ENCODE data around the gene DRC7.

The DRC7 gene

DNA sequence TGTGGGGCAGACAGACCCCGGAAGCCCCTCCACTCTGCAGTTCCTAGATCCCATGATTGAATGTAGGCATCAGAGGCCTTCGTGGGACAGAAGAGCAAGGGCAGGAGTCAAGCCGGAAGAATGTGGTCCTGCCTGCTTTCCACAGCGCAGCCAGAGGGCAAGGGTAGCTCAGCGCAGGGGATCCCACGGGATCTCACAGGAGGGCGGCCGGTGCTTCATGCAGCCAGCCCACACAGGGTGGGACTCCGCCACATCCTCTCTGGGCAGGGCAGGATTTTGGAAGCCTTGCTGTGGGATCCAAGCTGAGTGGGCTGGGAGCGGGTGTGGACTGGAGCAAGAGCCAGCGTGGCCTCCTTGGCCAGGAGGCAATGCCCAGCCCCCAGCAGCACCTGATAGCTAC, 54.0 kb downstream of the DRC7 start:
- no peak overlapping the region for H3K27ac ChIP-seq (ENCODE audit: low read depth, low read length)
- no peaks in the 10 kb centered on the region for H3K9me3 ChIP-seq (ENCODE audit: control insufficient read depth, insufficient read depth, low read depth, low read length)
- no peak overlapping the region for H3K4me3 ChIP-seq (ENCODE audit: low read depth, low read length)
- no peaks in the 10 kb centered on the region; the same call in 1 of the 2 replicates for H3K4me1 ChIP-seq (ENCODE audit: control insufficient read depth, insufficient read depth, low read length)
- H3K36me3 ChIP-seq (ENCODE audit: control insufficient read depth, insufficient read depth, low read length), result peaks cover 45% of the 10 kb centered on the region
- H3K9ac ChIP-seq (ENCODE audit: low read length), result no peak overlapping the region
- H3K27me3 ChIP-seq (ENCODE audit: control insufficient read depth, insufficient read depth, low read length), result no peaks in the 10 kb centered on the region

DNA sequence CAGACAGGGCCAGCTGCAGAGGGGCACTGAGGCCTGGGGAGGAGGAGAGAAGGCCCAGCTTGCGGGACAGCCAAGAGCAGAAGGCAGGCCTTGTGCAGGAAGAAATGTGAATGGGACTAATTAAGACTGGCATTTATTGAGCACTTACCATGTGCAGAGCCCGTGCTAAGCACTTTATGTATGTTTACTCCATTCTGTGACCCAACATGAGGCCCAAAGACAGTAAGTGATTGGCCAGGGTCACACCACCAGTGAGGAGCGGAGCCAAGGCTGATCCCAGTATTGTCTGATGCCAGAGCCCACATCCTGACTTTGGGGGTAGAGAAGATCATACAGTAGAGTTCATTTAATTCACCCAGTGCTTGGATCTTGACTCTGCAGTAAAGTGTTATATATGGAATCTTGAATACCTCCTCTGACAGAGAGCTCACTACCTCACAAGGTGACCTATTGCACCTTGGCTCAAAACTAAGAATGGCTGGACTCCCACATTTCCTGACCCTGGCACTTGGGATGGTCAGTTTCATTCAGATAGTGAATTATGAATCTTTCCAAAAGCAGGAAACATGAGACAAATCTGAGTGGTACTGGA, 54.6 kb downstream of the DRC7 start:
- peaks cover 47% of the 10 kb centered on the region for H3K36me3 ChIP-seq (ENCODE audit: control insufficient read depth, insufficient read depth, low read length)
- H3K4me3 ChIP-seq (ENCODE audit: low read depth, low read length), result no peak overlapping the region
- no peak overlapping the region for H3K27ac ChIP-seq (ENCODE audit: low read depth, low read length)
- no peaks in the 10 kb centered on the region; the same call in 1 of the 2 replicates for H3K4me1 ChIP-seq (ENCODE audit: control insufficient read depth, insufficient read depth, low read length)
- no peaks in the 10 kb centered on the region for H3K27me3 ChIP-seq (ENCODE audit: control insufficient read depth, insufficient read depth, low read length)
- no peaks in the 10 kb centered on the region for H3K9me3 ChIP-seq (ENCODE audit: control insufficient read depth, insufficient read depth, low read depth, low read length)
- no peak overlapping the region for H3K9ac ChIP-seq (ENCODE audit: low read length)

DNA sequence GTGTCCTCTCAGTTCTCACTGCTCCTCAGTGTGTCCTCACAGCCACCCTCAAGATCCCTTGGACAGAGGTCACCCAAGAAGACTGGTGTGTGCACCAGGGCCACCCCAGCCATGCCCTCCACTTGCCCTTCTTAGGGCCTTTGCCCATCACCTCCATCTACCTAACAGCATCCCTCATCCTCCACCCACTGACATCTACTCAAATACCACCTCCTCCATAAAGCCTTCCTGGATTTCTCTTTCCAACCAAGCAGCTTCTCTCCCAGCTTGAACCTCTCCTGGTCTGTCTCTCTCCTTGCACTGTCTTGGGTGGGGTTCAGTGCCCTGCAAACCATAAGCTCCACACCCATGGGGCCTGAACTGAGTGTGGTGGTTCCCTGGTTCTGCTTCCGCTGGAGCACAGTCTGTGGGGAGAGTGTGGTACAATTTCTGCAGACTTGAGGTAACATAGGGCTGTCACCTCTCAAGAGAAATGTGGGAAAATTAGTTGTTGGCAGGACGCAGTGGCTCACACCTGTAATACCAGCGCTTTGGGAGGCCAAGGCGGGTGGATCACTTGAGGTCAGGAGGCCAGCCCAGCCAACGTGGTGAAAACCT, 55.3 kb downstream of the DRC7 start:
- Histone ChIP-seq H3K36me3 (ENCODE audit: control insufficient read depth, insufficient read depth, low read length) (peaks cover 47% of the 10 kb centered on the region), H3K4me3 (ENCODE audit: low read depth, low read length) (no peak overlapping the region), H3K4me1 (ENCODE audit: control insufficient read depth, insufficient read depth, low read length) (no peaks in the 10 kb centered on the region; the same call in 1 of the 2 replicates), H3K27ac (ENCODE audit: low read depth, low read length) (no peak overlapping the region), H3K9me3 (ENCODE audit: control insufficient read depth, insufficient read depth, low read depth, low read length) (no peaks in the 10 kb centered on the region), H3K9ac (ENCODE audit: low read length) (no peak overlapping the region), H3K27me3 (ENCODE audit: control insufficient read depth, insufficient read depth, low read length) (no peaks in the 10 kb centered on the region)

DNA sequence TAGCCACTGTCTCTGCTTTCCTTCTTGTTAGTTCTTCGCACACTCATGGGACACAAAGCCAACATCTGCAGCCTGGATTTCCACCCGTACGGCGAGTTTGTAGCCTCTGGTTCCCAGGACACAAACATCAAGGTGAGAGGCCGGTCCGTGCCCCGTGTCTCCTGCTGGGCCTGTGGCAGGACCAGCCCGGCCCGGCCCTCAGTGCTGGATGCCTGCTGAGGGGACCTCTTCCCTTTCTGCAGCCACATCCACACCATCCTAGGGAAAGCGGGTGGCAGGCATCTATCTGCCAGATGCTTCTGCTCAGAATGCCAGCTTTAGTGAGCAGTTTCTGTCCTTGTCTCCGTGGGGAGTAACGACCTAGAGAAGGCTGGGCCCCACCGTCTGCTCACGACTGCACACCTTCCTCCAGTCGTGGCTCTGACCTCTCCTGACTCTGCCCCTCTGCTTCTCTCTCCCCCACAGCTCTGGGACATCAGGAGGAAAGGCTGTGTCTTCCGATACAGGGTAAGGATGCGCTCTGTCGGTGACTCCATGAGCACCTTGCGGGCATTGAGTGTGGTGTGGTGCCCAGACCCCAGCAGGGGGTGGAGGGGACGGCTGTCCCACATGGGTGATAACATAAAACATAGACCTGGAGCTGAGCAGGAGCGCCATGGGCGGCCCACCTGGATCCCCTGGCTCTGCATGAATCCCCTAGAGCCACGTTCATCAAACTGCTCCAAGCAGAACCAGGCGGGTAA, 56.4 kb downstream of the DRC7 start:
- no peak overlapping the region for H3K27ac ChIP-seq (ENCODE audit: low read depth, low read length)

DNA sequence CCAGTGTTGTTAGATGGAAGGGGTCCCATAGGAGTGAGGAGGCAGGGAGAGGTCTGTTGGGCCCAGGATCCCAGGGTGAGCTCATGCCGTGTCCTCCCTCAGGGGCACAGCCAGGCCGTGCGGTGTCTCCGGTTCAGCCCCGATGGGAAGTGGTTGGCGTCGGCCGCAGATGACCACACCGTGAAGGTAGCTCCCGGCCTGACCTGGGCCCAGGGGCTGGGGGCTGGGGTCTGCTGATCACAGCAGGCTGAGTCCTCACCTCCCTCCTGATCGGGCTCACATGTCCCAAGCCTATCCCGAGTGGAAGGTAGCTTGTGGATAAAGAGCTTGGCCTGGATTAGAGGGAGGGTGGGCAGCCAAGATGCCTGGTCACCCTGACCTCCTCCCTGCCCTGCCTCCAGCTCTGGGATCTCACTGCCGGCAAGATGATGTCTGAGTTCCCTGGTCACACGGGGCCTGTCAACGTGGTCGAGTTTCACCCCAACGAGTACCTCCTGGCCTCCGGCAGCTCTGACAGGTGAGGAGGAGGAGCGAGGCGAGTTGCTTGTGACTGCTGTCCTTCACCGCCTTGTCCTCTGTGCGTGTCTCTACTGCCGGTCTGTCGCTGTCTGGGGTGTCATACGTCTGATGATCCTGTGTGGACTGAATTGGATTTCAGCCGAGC, 57.1 kb downstream of the DRC7 start:
- H3K4me1 ChIP-seq (ENCODE audit: control insufficient read depth, insufficient read depth, low read length), result no peaks in the 10 kb centered on the region; the same call in 1 of the 2 replicates
- peaks cover 64% of the 10 kb centered on the region for H3K36me3 ChIP-seq (ENCODE audit: control insufficient read depth, insufficient read depth, low read length)
- no peaks in the 10 kb centered on the region for H3K9me3 ChIP-seq (ENCODE audit: control insufficient read depth, insufficient read depth, low read depth, low read length)
- no peaks in the 10 kb centered on the region for H3K27me3 ChIP-seq (ENCODE audit: control insufficient read depth, insufficient read depth, low read length)
- no peak overlapping the region for H3K27ac ChIP-seq (ENCODE audit: low read depth, low read length)
- H3K9ac ChIP-seq (ENCODE audit: low read length), result no peak overlapping the region
- H3K4me3 ChIP-seq (ENCODE audit: low read depth, low read length), result no peak overlapping the region

More for the DNA sequence above, 56.4 kb downstream of the DRC7 start:
- Histone ChIP-seq H3K27me3 (ENCODE audit: control insufficient read depth, insufficient read depth, low read length) (no peaks in the 10 kb centered on the region), H3K9me3 (ENCODE audit: control insufficient read depth, insufficient read depth, low read depth, low read length) (no peaks in the 10 kb centered on the region), H3K4me3 (ENCODE audit: low read depth, low read length) (no peak overlapping the region), H3K36me3 (ENCODE audit: control insufficient read depth, insufficient read depth, low read length) (peaks cover 57% of the 10 kb centered on the region), H3K9ac (ENCODE audit: low read length) (no peak overlapping the region), H3K4me1 (ENCODE audit: control insufficient read depth, insufficient read depth, low read length) (no peaks in the 10 kb centered on the region; the same call in 1 of the 2 replicates)

DNA sequence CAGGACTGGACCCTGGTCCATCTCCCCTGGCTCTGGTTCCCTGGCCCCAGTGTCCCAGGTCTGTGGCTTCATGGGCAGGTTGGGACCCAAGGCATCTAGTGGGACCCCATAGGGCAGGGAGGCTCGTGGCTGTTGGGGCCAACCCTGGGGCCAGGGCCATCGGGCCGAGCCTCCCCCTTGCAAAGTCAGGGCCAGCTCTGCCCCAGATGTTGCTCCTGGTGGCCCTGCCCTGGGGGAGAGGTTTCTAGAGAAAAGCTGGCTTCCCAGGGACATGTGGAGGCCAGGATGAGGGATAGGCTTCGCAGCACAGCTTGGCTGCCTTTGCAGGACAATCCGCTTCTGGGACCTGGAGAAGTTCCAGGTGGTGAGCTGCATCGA, 57.6 kb downstream of the DRC7 start:
- no peaks in the 10 kb centered on the region for H3K9me3 ChIP-seq (ENCODE audit: control insufficient read depth, insufficient read depth, low read depth, low read length)
- no peak overlapping the region for H3K9ac ChIP-seq (ENCODE audit: low read length)
- no peaks in the 10 kb centered on the region; the same call in 1 of the 2 replicates for H3K4me1 ChIP-seq (ENCODE audit: control insufficient read depth, insufficient read depth, low read length)
- no peak overlapping the region for H3K4me3 ChIP-seq (ENCODE audit: low read depth, low read length)
- no peaks in the 10 kb centered on the region for H3K27me3 ChIP-seq (ENCODE audit: control insufficient read depth, insufficient read depth, low read length)
- peaks cover 67% of the 10 kb centered on the region for H3K36me3 ChIP-seq (ENCODE audit: control insufficient read depth, insufficient read depth, low read length)
- H3K27ac ChIP-seq (ENCODE audit: low read depth, low read length), result no peak overlapping the region

DNA sequence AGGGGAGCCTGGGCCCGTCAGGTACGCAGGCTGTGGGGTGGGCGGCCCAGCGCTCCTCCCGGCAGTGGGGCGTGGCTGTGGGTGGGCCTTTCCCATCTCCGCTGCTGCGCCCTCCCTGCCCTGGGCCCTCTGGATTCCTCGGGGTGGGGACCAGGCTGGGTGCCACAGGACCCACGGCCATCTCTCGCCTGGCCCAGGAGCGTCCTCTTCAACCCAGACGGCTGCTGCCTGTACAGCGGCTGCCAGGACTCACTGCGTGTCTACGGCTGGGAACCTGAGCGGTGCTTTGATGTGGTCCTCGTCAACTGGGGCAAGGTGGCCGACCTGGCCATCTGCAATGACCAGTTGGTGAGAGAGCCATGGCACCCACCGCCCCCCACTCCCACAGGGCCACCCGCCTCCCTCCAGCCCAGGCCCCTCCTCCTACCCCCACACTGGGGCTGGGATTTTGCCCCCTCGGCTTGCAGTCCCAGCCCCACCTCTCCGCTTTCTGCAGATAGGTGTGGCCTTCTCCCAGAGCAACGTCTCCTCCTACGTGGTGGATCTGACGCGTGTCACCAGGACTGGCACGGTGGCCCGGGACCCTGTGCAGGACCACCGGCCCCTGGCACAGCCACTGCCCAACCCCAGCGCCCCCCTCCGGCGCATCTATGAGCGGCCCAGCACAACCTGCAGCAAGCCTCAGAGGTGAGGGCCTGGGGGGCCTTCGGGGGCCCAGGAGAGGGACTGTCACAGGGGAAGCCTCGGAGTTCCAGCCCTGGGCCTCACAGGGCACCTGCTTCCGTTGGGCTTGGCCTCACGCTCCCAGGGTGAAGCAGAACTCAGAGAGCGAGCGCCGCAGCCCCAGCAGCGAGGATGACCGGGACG, 58.2 kb downstream of the DRC7 start:
- Histone ChIP-seq H3K36me3 (ENCODE audit: control insufficient read depth, insufficient read depth, low read length) (peaks cover 66% of the 10 kb centered on the region), H3K4me1 (ENCODE audit: control insufficient read depth, insufficient read depth, low read length) (peaks cover 6% of the 10 kb centered on the region; the same call in 1 of the 2 replicates), H3K27me3 (ENCODE audit: control insufficient read depth, insufficient read depth, low read length) (no peaks in the 10 kb centered on the region), H3K27ac (ENCODE audit: low read depth, low read length) (no peak overlapping the region), H3K9ac (ENCODE audit: low read length) (no peak overlapping the region), H3K4me3 (ENCODE audit: low read depth, low read length) (no peak overlapping the region), H3K9me3 (ENCODE audit: control insufficient read depth, insufficient read depth, low read depth, low read length) (no peaks in the 10 kb centered on the region)

DNA sequence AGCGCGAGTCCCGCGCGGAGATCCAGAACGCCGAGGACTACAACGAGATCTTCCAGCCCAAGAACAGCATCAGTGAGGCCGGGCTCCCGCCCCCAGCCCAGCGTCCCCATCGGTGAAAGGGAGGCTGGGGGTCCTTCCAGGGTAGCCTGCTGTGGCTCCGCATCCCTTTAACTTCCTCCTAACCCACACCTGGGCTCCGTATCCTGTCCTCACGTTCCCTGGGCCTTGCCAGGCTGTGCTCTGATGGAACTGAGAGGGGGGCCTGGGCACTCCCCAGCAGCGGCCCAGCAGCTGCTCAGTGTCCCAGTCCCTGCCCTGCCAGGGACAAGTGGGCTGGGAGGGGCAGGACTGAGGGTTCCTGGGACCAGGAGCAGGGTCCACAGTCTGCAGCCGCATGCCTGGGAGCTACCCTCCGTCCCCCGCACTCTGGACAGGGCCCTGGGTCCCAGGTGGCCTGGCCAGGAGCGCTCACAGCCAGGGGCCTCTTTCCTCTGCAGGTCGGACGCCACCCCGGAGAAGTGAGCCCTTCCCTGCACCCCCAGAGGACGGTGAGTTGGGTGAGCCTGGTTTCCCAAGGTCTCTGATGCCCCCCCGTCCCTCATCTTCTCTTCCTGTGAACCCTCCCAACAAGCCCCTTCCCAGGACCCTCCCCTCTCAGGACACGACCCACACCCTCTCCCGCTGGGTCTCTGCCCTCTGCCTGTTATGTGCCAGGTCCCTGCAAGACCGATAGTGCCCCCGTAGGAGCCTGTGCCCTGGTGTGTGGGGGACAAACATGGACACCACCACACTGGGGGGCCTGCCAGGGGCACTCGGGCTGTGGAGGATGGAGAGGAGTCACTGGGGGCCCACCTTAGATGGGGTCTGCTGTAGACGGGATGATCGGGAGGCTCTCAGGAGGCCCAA, 59.1 kb downstream of the DRC7 start:
- no peak overlapping the region for H3K4me3 ChIP-seq (ENCODE audit: low read depth, low read length)
- peaks cover 70% of the 10 kb centered on the region for H3K36me3 ChIP-seq (ENCODE audit: control insufficient read depth, insufficient read depth, low read length)
- no peak overlapping the region for H3K27ac ChIP-seq (ENCODE audit: low read depth, low read length)
- peaks cover 11% of the 10 kb centered on the region; the same call in 1 of the 2 replicates for H3K4me1 ChIP-seq (ENCODE audit: control insufficient read depth, insufficient read depth, low read length)
- no peaks in the 10 kb centered on the region for H3K27me3 ChIP-seq (ENCODE audit: control insufficient read depth, insufficient read depth, low read length)
- H3K9me3 ChIP-seq (ENCODE audit: control insufficient read depth, insufficient read depth, low read depth, low read length), result no peaks in the 10 kb centered on the region
- H3K9ac ChIP-seq (ENCODE audit: low read length), result peak overlapping the region; percentile 5

DNA sequence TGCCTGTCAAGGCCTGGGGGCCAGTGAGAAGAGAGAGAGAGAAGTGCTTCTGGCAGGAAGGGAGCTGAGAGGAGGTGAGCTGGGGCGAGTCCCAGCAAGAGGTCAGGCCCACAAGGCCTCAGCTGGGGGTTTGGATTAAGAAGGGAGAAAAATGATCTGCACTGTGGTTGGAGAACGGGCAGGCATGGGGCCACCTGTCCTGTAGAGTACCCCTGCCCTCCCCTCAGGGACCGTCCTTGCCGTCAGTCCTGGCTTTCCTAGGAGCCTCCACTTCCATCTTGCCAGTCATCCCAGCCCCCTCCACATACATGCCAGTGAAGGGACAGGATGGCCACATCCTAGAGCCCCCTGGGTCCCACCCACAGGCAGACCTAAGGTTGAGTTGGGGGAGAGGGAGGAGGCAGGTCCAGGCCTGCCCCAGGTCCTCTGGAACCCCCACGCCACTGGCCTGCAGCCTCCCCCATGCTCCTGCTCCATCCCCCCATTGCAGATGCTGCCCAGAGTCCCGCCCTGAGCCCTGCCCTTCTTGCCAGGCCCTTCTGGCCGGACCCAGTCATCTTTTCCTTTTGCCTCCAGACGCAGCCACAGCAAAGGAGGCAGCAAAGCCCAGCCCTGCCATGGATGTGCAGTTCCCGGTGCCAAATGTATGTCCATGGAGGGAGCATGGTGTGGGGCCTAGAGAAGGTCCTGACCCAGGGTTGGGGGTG, 59.9 kb downstream of the DRC7 start:
- Histone ChIP-seq H3K9ac (ENCODE audit: low read length) (peak overlapping the region; percentile 5), H3K36me3 (ENCODE audit: control insufficient read depth, insufficient read depth, low read length) (peaks cover 69% of the 10 kb centered on the region), H3K9me3 (ENCODE audit: control insufficient read depth, insufficient read depth, low read depth, low read length) (no peaks in the 10 kb centered on the region), H3K27ac (ENCODE audit: low read depth, low read length) (no peak overlapping the region), H3K4me1 (ENCODE audit: control insufficient read depth, insufficient read depth, low read length) (peaks cover 19% of the 10 kb centered on the region; the same call in 1 of the 2 replicates), H3K4me3 (ENCODE audit: low read depth, low read length) (no peak overlapping the region), H3K27me3 (ENCODE audit: control insufficient read depth, insufficient read depth, low read length) (no peaks in the 10 kb centered on the region)

Data from HUES6 (cell line).